Transverse colon (tissue), 4 donors: Measurements from ENCODE around the gene SLC29A4. TPM values are rescaled to one million over a fixed set of nuclear protein-coding genes. Genes with fewer than 3 reads are reported as not detected.

Experiments used
- DNase-seq: peaks from one replicate; pipeline ENCODE4 v3.0.0-alpha.2; 2019
- H3K27ac ChIP-seq, 4 donors: fragments of 200-600 bp; sonication (generic); 2 replicates each; pipeline ENCODE4 v1.5.1; 2016 to 2018; ENCODE audit warnings: inconsistent platforms in 4 of 4
- H3K27me3 ChIP-seq: fragments of 200-600 bp; sonication (generic); 2 replicates; pipeline ENCODE4 v1.5.1; 2017; ENCODE audit warnings: inconsistent platforms
- H3K36me3 ChIP-seq, 4 donors: fragments of 200-600 bp; sonication (generic); 2 replicates each; pipeline ENCODE4 v1.5.1; 2017 to 2019; ENCODE audit warnings: inconsistent platforms in 4 of 4
- H3K4me1 ChIP-seq, 4 donors: fragments of 200-600 bp; sonication (generic); 2 replicates each; pipeline ENCODE4 v1.5.1; 2017 to 2020; ENCODE audit warnings: inconsistent platforms in 4 of 4
- H3K4me3 ChIP-seq, 4 donors: fragments of 200-600 bp; sonication (generic); 1 replicate in 1 of 4; 2 replicates in 3 of 4; pipeline versions ENCODE4 v1.5.1 to v1.6.1; 2017 to 2019; ENCODE audit warnings: inconsistent platforms in 4 of 4
- H3K9me3 ChIP-seq, 2 donors: fragments of 200-600 bp; sonication (generic); 2 replicates each; pipeline ENCODE4 v1.5.1; 2017 to 2019; ENCODE audit warnings: inconsistent platforms in 2 of 2
- EP300 ChIP-seq: sonication (generic); formaldehyde crosslinking; IDR thresholded peaks from one replicate; pipeline ENCODE4 v1.6.1; 2017; ENCODE audit warnings: antibody characterized with exemption, low read depth
- POLR2A ChIP-seq: fragments of 450-650 bp; IDR thresholded peaks from one replicate; pipeline ENCODE4 v1.6.1; 2016; ENCODE audit warnings: antibody characterized with exemption, mild to moderate bottlenecking, moderate library complexity
- POLR2AphosphoS5 ChIP-seq, 3 donors: sonication (generic); formaldehyde crosslinking; IDR thresholded peaks; one replicate each; pipeline ENCODE4 v1.6.1; 2016; ENCODE audit warnings: antibody characterized with exemption in 3 of 3
- WGBS, 2 donors: methylation state at CpG; one replicate each; pipeline ENCODE4 v1.1.5; 2018; ENCODE audit warnings: low coverage in 1 of 2; 5-methylcytosine and 5-hydroxymethylcytosine counted together
- in situ Hi-C, 4 donors: fragments of 200-750 bp; cut with MboI; loops; one replicate each; pipeline versions ENCODE4 v1.15.0 to v1.15.1; 2017; ENCODE audit warnings: low sequenced_read_pairs in 3 of 4, low pct_ligation_motif_present in 1 of 4, low pct_unique_long_range_greater_than_20kb in 1 of 4
- intact Hi-C: fragments of 100-400 bp; cut with DNase I; formaldehyde crosslinking; loops from one replicate; pipeline ENCODE4 v1.15.1; 2023; ENCODE audit warnings: low total_unique reads
- total RNA-seq, 4 donors: library from RNA; depleted of rRNA; stranded (reverse); fragments of >200 nt; gene quantifications; one replicate each; pipeline ENCODE4 v1.1.0, GENCODE V29; 2016
- TF ChIP-seq, protein P1 (sequence below), 5 experiments: fragments of 200-600 bp in 3 of 5; fragments of 450-650 bp in 2 of 5; sonication (generic) in 3 of 5; IDR thresholded peaks; 1 replicate in 2 of 5; 2 replicates in 3 of 5; pipeline ENCODE4 v1.5.1; 2016 to 2017; ENCODE audit warnings: antibody characterized with exemption in 5 of 5, inconsistent platforms in 3 of 5, mild to moderate bottlenecking in 2 of 5, moderate library complexity in 1 of 5

SLC29A4 gene
- total RNA-seq, 4 donors from 2014 or later, result 0.60 to 36.3 (median 2.6) TPM

DNA sequence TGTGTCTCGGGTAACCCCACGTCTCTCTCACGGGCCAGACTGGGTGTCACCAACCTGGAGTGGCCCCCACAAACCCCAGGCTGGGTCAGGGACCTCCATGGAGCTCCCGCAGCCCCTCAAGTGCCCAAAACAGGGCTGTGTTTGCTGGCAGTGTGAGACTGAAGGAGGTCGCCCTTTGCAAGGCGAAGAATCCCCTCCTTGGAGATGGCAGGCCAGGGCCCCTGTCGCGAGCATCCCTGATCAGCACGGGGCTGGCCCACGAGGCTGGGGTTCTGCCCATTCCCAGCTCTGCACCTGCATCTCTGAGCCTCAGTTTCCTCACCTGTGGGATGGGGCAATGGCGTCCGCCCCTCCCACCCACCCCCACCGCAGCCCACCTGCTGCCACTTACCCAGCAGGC, 62.4 kb downstream of the SLC29A4 start:
- no peak overlapping the region for H3K27ac ChIP-seq
- peaks cover 0 to 40% (median 24%) of the 10 kb centered on the region in 4 donors for H3K36me3 ChIP-seq
- in situ Hi-C loops (no loop called here), intact Hi-C loops (no loop called here)
- no peaks in the 10 kb centered on the region for H3K27me3 ChIP-seq
- no peak for DNase-seq
- TF ChIP-seq EP300 (no peak), POLR2A (no peak), POLR2AphosphoS5 (IDR thresholded peaks at IDR 0.05) (no peak)
- TF ChIP-seq, protein P1, sequence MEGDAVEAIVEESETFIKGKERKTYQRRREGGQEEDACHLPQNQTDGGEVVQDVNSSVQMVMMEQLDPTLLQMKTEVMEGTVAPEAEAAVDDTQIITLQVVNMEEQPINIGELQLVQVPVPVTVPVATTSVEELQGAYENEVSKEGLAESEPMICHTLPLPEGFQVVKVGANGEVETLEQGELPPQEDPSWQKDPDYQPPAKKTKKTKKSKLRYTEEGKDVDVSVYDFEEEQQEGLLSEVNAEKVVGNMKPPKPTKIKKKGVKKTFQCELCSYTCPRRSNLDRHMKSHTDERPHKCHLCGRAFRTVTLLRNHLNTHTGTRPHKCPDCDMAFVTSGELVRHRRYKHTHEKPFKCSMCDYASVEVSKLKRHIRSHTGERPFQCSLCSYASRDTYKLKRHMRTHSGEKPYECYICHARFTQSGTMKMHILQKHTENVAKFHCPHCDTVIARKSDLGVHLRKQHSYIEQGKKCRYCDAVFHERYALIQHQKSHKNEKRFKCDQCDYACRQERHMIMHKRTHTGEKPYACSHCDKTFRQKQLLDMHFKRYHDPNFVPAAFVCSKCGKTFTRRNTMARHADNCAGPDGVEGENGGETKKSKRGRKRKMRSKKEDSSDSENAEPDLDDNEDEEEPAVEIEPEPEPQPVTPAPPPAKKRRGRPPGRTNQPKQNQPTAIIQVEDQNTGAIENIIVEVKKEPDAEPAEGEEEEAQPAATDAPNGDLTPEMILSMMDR (IDR thresholded peaks at IDR 0.05), result no peak
- H3K4me1 ChIP-seq, result peaks cover 0 to 5% (median 2%) of the 10 kb centered on the region in 4 donors
- H3K4me3 ChIP-seq, result no peak overlapping the region
- H3K9me3 ChIP-seq, result no peaks in the 10 kb centered on the region
- WGBS, 2 donors, result 93% methylated on average over 11 of the region's 13 CpGs; no CpG with 5 or more reads in 1 of the 2 donors

DNA sequence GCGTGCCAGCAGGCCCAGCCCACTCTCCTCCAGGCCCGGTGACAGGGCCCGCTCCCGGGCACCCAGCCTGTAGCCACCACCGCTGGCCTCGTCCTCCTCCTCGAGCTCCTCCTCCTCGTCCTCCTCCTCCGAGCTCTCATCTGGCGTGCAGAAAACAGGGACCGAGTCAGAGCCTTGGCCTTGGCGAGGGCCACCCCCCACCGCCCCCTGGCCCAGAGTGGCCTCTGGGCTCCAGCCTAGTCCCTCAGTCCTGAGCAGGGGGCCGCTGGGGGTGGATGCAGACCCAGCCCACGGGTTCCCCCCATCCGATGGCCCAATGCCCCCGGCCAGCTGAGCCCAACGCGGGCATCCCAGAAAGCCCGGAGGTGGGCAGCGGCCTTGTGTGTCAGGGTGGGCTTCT, 62.9 kb downstream of the SLC29A4 start:
- no peaks in the 10 kb centered on the region for H3K27me3 ChIP-seq
- TF ChIP-seq POLR2AphosphoS5 (IDR thresholded peaks at IDR 0.05), result no peak
- TF ChIP-seq, protein P1 (IDR thresholded peaks at IDR 0.05), result no peak
- TF ChIP-seq EP300, result no peak
- no peak for TF ChIP-seq POLR2A
- intact Hi-C loops (no loop called here), in situ Hi-C loops (no loop called here)
- no peak overlapping the region for H3K4me3 ChIP-seq
- H3K36me3 ChIP-seq, result peaks cover 0 to 39% (median 24%) of the 10 kb centered on the region in 4 donors
- H3K27ac ChIP-seq, result no peak overlapping the region
- no peak for DNase-seq
- WGBS, 2 donors, result 92% methylated on average over 21 of the region's 21 CpGs; no CpG with 5 or more reads in 1 of the 2 donors
- no peaks in the 10 kb centered on the region for H3K9me3 ChIP-seq
- peaks cover 0 to 5% (median 2%) of the 10 kb centered on the region in 4 donors for H3K4me1 ChIP-seq

DNA sequence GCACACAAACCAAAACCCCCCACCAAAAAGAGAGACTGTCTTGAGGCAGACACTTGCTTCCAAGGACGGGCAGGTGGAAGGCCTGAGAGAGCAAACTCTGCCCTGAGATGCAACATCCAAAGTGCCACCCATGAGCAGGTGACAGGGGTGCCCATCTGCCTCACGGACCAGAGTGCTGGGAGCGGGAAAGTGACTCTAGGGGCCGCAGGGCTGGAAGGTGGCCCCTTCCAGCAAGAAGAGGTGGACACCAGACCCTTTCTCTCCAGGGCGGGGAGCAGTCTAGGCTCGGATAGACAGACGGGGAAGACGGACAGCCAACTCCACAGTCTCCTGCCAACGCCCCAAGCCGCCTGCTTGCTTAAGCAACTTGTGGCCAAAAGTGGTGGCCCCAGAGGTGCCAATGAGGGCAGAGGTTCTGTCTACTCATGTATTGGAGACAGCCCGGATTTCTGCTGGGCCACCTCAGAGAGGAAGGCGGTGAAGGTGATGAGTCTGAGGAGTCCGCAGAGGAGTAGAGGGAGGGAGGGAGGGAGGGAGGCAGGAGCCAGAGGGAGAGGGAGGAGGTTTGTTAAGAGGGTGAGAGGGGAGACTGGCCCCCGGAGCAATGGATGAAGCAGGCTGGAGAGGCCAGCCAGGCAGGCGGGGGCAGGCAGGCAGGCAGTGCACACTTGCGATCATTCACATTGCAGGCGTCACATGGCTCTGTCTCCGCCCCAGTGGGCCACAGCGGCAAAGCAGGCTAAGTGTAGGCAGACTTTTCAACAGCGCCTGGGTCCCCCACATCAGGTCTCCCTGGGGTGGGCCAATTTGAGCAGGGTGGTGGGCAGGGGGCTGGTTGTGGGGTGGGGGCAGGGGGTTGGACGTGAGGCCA, 65.6 kb downstream of the SLC29A4 start:
- H3K4me1 ChIP-seq, result peaks cover 4 to 9% (median 4%) of the 10 kb centered on the region in 4 donors
- no peak overlapping the region for H3K4me3 ChIP-seq
- intact Hi-C loops, result no loop called here
- peaks cover 0 to 37% (median 19%) of the 10 kb centered on the region in 4 donors for H3K36me3 ChIP-seq
- no peaks in the 10 kb centered on the region for H3K27me3 ChIP-seq
- no peak for DNase-seq
- H3K9me3 ChIP-seq, result no peaks in the 10 kb centered on the region
- no peak for TF ChIP-seq EP300
- no peak for TF ChIP-seq POLR2A
- TF ChIP-seq POLR2AphosphoS5 (IDR thresholded peaks at IDR 0.05), result no peak
- TF ChIP-seq, protein P1 (IDR thresholded peaks at IDR 0.05), result no peak
- WGBS, 2 donors, result 40 to 90% methylated on average over 1 to 21 of the region's 21 CpGs
- peak overlapping the region in 1 of 4 donors; percentile 67 for H3K27ac ChIP-seq
- in situ Hi-C loops, result no loop called here

DNA sequence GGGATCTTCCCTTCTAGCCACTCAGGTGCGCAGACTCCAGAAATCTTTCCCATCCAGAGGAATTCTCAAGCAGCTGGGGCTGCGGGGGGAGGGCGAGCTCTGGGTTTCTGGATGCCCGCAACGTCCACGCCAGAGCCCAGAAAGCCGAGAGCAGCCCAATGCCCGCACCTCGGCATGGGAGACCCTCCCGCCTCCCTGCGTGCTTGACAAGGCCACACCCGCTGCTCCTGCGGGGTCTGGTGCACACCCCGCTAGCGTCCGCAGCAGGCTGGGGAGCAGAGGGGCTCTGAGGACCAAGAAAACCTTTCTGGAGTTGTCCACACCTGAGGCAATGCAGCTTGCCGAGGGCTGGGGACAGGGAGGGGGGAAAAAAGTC, 66.2 kb downstream of the SLC29A4 start:
- WGBS, 2 donors, result 84 to 90% methylated on average over 12 to 17 of the region's 17 CpGs
- Histone ChIP-seq H3K9me3 (no peaks in the 10 kb centered on the region), H3K36me3 (peaks cover 0 to 31% (median 16%) of the 10 kb centered on the region in 4 donors), H3K4me1 (peaks cover 8 to 16% (median 10%) of the 10 kb centered on the region in 4 donors), H3K27me3 (no peaks in the 10 kb centered on the region), H3K4me3 (no peak overlapping the region), H3K27ac (peak overlapping the region in 2 of 4 donors; percentile 20 to 67)
- in situ Hi-C loops (no loop called here), intact Hi-C loops (no loop called here)
- no peak for TF ChIP-seq EP300
- TF ChIP-seq POLR2A, result no peak
- TF ChIP-seq, protein P1 (IDR thresholded peaks at IDR 0.05), result no peak
- TF ChIP-seq POLR2AphosphoS5 (IDR thresholded peaks at IDR 0.05), result no peak
- DNase-seq, result no peak
